CD14-positive monocyte (primary cell): ENCODE measurements around the gene NBPF3. TPM values are rescaled to one million over a fixed set of nuclear protein-coding genes. Genes with fewer than 3 reads are reported as not detected.
"Not testable (repeated sequence)": the region's sequence is repeated elsewhere in the genome, so short reads cannot be mapped to it uniquely, and the experiment has no call there.

Source experiments
- DNase-seq, 3 donors: peaks; one replicate each; pipeline ENCODE4 v3.0.0-alpha.2; 2011 to 2022
- H2AFZ ChIP-seq: 2 replicates; pipeline ENCODE4 v1.6.0; 2012; ENCODE audit warnings: mild to moderate bottlenecking, low read depth, low read length, inconsistent platforms; ENCODE audit not compliant: insufficient read depth, poor library complexity, severe bottlenecking
- H3K27ac ChIP-seq, 2 donors: 1 replicate in 1 of 2; 2 replicates in 1 of 2; pipeline ENCODE4 v1.5.1; 2012 to 2013; ENCODE audit warnings: low read length in 2 of 2, control low read depth in 1 of 2, inconsistent platforms in 1 of 2, low read depth in 1 of 2, mild to moderate bottlenecking in 1 of 2
- H3K27me3 ChIP-seq, 2 donors: one replicate each; pipeline versions ENCODE4 v1.6.0 to v1.6.1; 2011 to 2013; ENCODE audit warnings: low read length in 2 of 2; ENCODE audit not compliant: control insufficient read depth in 2 of 2, insufficient read depth in 2 of 2
- H3K36me3 ChIP-seq, 2 donors: replicated peaks in 1 of 2; 1 replicate in 1 of 2; 2 replicates in 1 of 2; pipeline versions ENCODE4 v1.5.1 to v1.6.1; 2012 to 2013; ENCODE audit warnings: low read length in 2 of 2, control low read depth in 1 of 2, inconsistent platforms in 1 of 2, mild to moderate bottlenecking in 1 of 2; ENCODE audit not compliant: insufficient read depth in 2 of 2, control insufficient read depth in 1 of 2
- H3K4me1 ChIP-seq, 2 donors: 1 replicate in 1 of 2; 2 replicates in 1 of 2; pipeline versions ENCODE4 v1.5.1 to v1.6.1; 2012 to 2013; ENCODE audit warnings: low read length in 2 of 2, control low read depth in 1 of 2, inconsistent platforms in 1 of 2, mild to moderate bottlenecking in 1 of 2, moderate library complexity in 1 of 2; ENCODE audit not compliant: insufficient read depth in 2 of 2, control insufficient read depth in 1 of 2
- H3K4me2 ChIP-seq: replicated peaks from 2 replicates; pipeline ENCODE3; 2012; ENCODE audit warnings: low read length, moderate library complexity, mild to moderate bottlenecking; ENCODE audit not compliant: poor library complexity, severe bottlenecking; ENCODE audit errors: extremely low read depth
- H3K4me3 ChIP-seq, 3 experiments: fragments of 200-600 bp in 1 of 3; sonication (generic) in 1 of 3; replicated peaks in 1 of 3; 1 replicate in 2 of 3; 2 replicates in 1 of 3; pipeline ENCODE4 v1.5.1; 2011 to 2013; ENCODE audit warnings: low read length in 3 of 3, mild to moderate bottlenecking in 3 of 3, control low read depth in 2 of 3, low read depth in 2 of 3, inconsistent platforms in 1 of 3, moderate library complexity in 1 of 3
- H3K79me2 ChIP-seq: 2 replicates; pipeline ENCODE4 v1.6.0; 2012; ENCODE audit warnings: mild to moderate bottlenecking, control low read depth, inconsistent platforms, low read length, moderate library complexity; ENCODE audit not compliant: insufficient read depth
- H3K9ac ChIP-seq: 2 replicates; pipeline ENCODE4 v1.6.0; 2017; ENCODE audit warnings: low read length, mild to moderate bottlenecking; ENCODE audit not compliant: insufficient read depth, poor library complexity, severe bottlenecking
- H3K9me3 ChIP-seq, 2 donors: replicated peaks in 1 of 2; 1 replicate in 1 of 2; 2 replicates in 1 of 2; pipeline versions ENCODE4 v1.5.1 to v1.6.1; 2012 to 2013; ENCODE audit warnings: low read length in 2 of 2, control low read depth in 1 of 2; ENCODE audit not compliant: control insufficient read depth in 1 of 2, insufficient read depth in 1 of 2
- H4K20me1 ChIP-seq: 2 replicates; pipeline ENCODE4 v1.6.0; 2012; ENCODE audit warnings: mild to moderate bottlenecking, low read length, control low read depth, moderate library complexity; ENCODE audit not compliant: insufficient read depth
- H3K27ac Mint-ChIP-seq, 7 donors: one replicate each; pipeline ENCODE4 v1.8.0; 2020; ENCODE audit warnings: mild to moderate bottlenecking in 7 of 7, mixed read lengths in 7 of 7, moderate library complexity in 6 of 7, inconsistent platforms in 2 of 7
- H3K27me3 Mint-ChIP-seq, 3 donors: one replicate each; pipeline ENCODE4 v1.8.0; 2021 to 2022; ENCODE audit warnings: low read depth in 3 of 3, mild to moderate bottlenecking in 3 of 3, mixed read lengths in 3 of 3, moderate library complexity in 3 of 3, inconsistent platforms in 1 of 3
- H3K36me3 Mint-ChIP-seq, 2 donors: one replicate each; pipeline ENCODE4 v1.8.0; 2020; ENCODE audit warnings: mixed read lengths in 2 of 2, inconsistent platforms in 1 of 2, mild to moderate bottlenecking in 1 of 2
- H3K4me1 Mint-ChIP-seq: one replicate; pipeline ENCODE4 v1.8.0; 2020; ENCODE audit warnings: mild to moderate bottlenecking, mixed read lengths
- H3K4me3 Mint-ChIP-seq, 2 donors: one replicate each; pipeline ENCODE4 v1.8.0; 2020; ENCODE audit warnings: mild to moderate bottlenecking in 2 of 2, mixed read lengths in 2 of 2, moderate library complexity in 1 of 2
- H3K9me3 Mint-ChIP-seq, 7 donors: one replicate each; pipeline ENCODE4 v1.8.0; 2020 to 2022; ENCODE audit warnings: mixed read lengths in 7 of 7, mild to moderate bottlenecking in 6 of 7, moderate library complexity in 6 of 7, inconsistent platforms in 2 of 7
- CTCF ChIP-seq: fragments of 200-600 bp; IDR thresholded peaks from one replicate; pipeline ENCODE4 v1.8.0; 2022; ENCODE audit warnings: antibody characterized with exemption, mild to moderate bottlenecking
- WGBS: methylation state at CpG from one replicate; pipeline ENCODE4 v1.1.5; 2013; ENCODE audit warnings: missing lambda C conversion rate; ENCODE audit not compliant: insufficient coverage; 5-methylcytosine and 5-hydroxymethylcytosine counted together
- intact Hi-C, 2 donors: fragments of 100-400 bp; cut with micrococcal nuclease; formaldehyde crosslinking; loops; one replicate each; pipeline versions ENCODE4 v1.15.0 to v1.15.1; 2023
- polyA plus RNA-seq, 3 donors: library from polyadenylated mRNA; depleted of rRNA in 1 of 3; unstranded in 2 of 3; stranded (reverse) in 1 of 3; fragments of 300-500 nt in 2 of 3; fragments of >200 nt in 1 of 3; fragmentation: Illumina TruSeq in 2 of 3; gene quantifications; 1 replicate in 2 of 3; 2 replicates in 1 of 3; pipeline ENCODE4 v1.2.3, GENCODE V29; 2012 to 2021

NBPF3 gene
- polyA plus RNA-seq, 3 donors: 1.2 to 1.5 TPM; not detected in 1

- DNase-seq, H3K27me3 Mint-ChIP-seq, H3K4me2 ChIP-seq, H3K9ac ChIP-seq, H3K9me3 ChIP-seq, H3K79me2 ChIP-seq, H3K4me3 ChIP-seq, H3K9me3 Mint-ChIP-seq, H3K27me3 ChIP-seq, intact Hi-C loops, H3K27ac ChIP-seq, H3K36me3 ChIP-seq, H4K20me1 ChIP-seq, H3K4me3 Mint-ChIP-seq, H2AFZ ChIP-seq: not testable (repeated sequence)
- Mint-ChIP-seq H3K27ac (peak overlapping the region in 5 of 7 donors; percentile 18 to 70 (median 58)), H3K4me1 (peaks cover 22% of the 10 kb centered on the region), H3K36me3 (peaks cover 0 to 12% of the 10 kb centered on the region in 2 donors)
- H3K4me1 ChIP-seq: peaks cover 14 to 21% of the 10 kb centered on the region in 2 donors
- WGBS: 20% methylated on average over 1 of the region's 5 CpGs
Measured at GRCh38 chr1:21454904-21455303, 15.0 kb downstream of the NBPF3 start.

- Histone ChIP-seq H3K27me3 (no peaks in the 10 kb centered on the region), H2AFZ (no peak overlapping the region), H3K9me3 (no peaks in the 10 kb centered on the region), H3K9ac (no peak overlapping the region), H3K79me2 (no peaks in the 10 kb centered on the region), H4K20me1 (no peaks in the 10 kb centered on the region), H3K4me2 (no peak overlapping the region), H3K4me3 (no peak overlapping the region), H3K27ac (no peak overlapping the region), H3K4me1 (peaks cover 14 to 21% of the 10 kb centered on the region in 2 donors), H3K36me3 (no peaks in the 10 kb centered on the region)
- intact Hi-C loops: no loop called here
- peaks cover 0 to 3% (median 0%) of the 10 kb centered on the region in 3 donors for H3K27me3 Mint-ChIP-seq
- DNase-seq: no peak
- no peak overlapping the region for H3K4me3 Mint-ChIP-seq
- peaks cover 0 to 5% of the 10 kb centered on the region in 2 donors for H3K36me3 Mint-ChIP-seq
- H3K27ac Mint-ChIP-seq: no peak overlapping the region
- peaks cover 0 to 3% (median 0%) of the 10 kb centered on the region in 7 donors for H3K9me3 Mint-ChIP-seq
- peaks cover 22% of the 10 kb centered on the region for H3K4me1 Mint-ChIP-seq
- WGBS: no CpG with 5 or more reads among the region's 1 CpG
- no peak for TF ChIP-seq CTCF
Measured at GRCh38 chr1:21457654-21458053, 17.7 kb downstream of the NBPF3 start.

- DNase-seq, H3K27ac Mint-ChIP-seq, H3K4me1 Mint-ChIP-seq, H3K9ac ChIP-seq, H3K27ac ChIP-seq, H3K4me1 ChIP-seq, H3K9me3 Mint-ChIP-seq, H3K36me3 ChIP-seq, intact Hi-C loops, H3K79me2 ChIP-seq, H3K27me3 ChIP-seq, H3K4me3 Mint-ChIP-seq, H3K36me3 Mint-ChIP-seq, H2AFZ ChIP-seq, H3K4me3 ChIP-seq, H3K9me3 ChIP-seq, H4K20me1 ChIP-seq, H3K4me2 ChIP-seq, H3K27me3 Mint-ChIP-seq: not testable (repeated sequence)
Measured at GRCh38 chr1:21465127-21465526, 25.2 kb downstream of the NBPF3 start.

GRCh38 chr1:21467946-21468345 is 28.0 kb downstream of the NBPF3 start:
- H3K27ac Mint-ChIP-seq, H3K4me2 ChIP-seq, H4K20me1 ChIP-seq, H3K9me3 Mint-ChIP-seq, H3K9me3 ChIP-seq, intact Hi-C loops, H3K27me3 ChIP-seq, H3K36me3 Mint-ChIP-seq, H3K9ac ChIP-seq, H3K4me3 ChIP-seq, DNase-seq, H3K36me3 ChIP-seq, H3K4me1 Mint-ChIP-seq, H3K4me1 ChIP-seq, H3K79me2 ChIP-seq, H2AFZ ChIP-seq, H3K27ac ChIP-seq, H3K27me3 Mint-ChIP-seq: not testable (repeated sequence)
- H3K4me3 Mint-ChIP-seq: peak overlapping the region in 1 of 2 donors; percentile 50
- 91% methylated on average over 3 of the region's 4 CpGs for WGBS
